ENCODE data around the gene PDZD7.

Gene PDZD7

GRCh38 chr10:100997360-100998182 lies 33.4 kb downstream of the PDZD7 start:
- peak overlapping the region; percentile 78 for H3K4me3 ChIP-seq (ENCODE audit: low read length)
- DNase-seq (ENCODE audit: low read depth), result peak; percentile 76
- TF ChIP-seq, protein P1, sequence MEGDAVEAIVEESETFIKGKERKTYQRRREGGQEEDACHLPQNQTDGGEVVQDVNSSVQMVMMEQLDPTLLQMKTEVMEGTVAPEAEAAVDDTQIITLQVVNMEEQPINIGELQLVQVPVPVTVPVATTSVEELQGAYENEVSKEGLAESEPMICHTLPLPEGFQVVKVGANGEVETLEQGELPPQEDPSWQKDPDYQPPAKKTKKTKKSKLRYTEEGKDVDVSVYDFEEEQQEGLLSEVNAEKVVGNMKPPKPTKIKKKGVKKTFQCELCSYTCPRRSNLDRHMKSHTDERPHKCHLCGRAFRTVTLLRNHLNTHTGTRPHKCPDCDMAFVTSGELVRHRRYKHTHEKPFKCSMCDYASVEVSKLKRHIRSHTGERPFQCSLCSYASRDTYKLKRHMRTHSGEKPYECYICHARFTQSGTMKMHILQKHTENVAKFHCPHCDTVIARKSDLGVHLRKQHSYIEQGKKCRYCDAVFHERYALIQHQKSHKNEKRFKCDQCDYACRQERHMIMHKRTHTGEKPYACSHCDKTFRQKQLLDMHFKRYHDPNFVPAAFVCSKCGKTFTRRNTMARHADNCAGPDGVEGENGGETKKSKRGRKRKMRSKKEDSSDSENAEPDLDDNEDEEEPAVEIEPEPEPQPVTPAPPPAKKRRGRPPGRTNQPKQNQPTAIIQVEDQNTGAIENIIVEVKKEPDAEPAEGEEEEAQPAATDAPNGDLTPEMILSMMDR (conservative IDR thresholded peaks at IDR 0.05; ENCODE audit: low read length), result peak; percentile 79

DNA sequence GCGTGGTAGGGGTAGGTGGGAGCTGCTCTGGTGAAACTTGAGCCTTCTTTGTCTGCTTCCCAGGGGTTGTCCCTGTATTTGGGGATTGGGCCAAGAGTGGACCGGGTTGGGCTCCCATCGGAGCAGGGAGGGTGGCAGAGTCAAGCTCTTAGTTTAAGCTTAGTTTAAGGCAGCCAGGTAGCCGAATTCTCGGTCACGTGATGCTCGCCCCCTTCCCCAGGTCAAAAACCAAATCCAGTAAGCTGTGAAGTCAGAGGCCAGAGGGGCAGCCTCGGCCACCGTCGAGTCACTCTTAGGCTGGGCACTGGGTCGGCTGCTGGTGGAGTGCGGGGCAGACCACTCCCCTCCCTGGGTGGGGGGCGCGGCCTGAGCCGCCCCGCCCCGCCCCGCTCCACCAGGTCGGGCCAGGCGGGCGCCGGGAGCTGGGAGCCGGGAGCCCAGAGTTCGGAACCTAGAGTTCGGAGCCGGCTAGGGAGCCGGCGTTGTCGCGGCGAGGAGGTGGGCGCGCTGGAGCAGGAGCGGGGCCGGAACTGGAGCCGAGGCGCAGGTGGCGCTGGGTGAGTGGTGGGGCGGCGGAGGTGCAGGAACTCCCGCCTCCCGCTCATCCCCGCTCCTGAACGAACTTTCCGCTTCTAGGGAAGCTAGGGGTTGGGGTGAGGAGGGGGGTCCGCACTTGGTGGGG lies 34.1 kb downstream of the PDZD7 start:
- DNase-seq (ENCODE audit: low read depth), result no peak
- H3K4me3 ChIP-seq (ENCODE audit: low read length), result peak overlapping the region; percentile 78
- TF ChIP-seq, protein P1 (conservative IDR thresholded peaks at IDR 0.05; ENCODE audit: low read length), result no peak

GRCh38 chr10:100995181-100995580 lies 35.7 kb downstream of the PDZD7 start:
- TF ChIP-seq, protein P1 (conservative IDR thresholded peaks at IDR 0.05; ENCODE audit: low read length), result no peak
- H3K4me3 ChIP-seq (ENCODE audit: low read length), result no peak overlapping the region
- DNase-seq (ENCODE audit: low read depth), result no peak

GRCh38 chr10:100993986-100994708 lies 36.8 kb downstream of the PDZD7 start:
- DNase-seq (ENCODE audit: low read depth), result peak; percentile 33
- TF ChIP-seq, protein P1 (conservative IDR thresholded peaks at IDR 0.05; ENCODE audit: low read length), result peak; percentile 74
- H3K4me3 ChIP-seq (ENCODE audit: low read length), result no peak overlapping the region

DNA sequence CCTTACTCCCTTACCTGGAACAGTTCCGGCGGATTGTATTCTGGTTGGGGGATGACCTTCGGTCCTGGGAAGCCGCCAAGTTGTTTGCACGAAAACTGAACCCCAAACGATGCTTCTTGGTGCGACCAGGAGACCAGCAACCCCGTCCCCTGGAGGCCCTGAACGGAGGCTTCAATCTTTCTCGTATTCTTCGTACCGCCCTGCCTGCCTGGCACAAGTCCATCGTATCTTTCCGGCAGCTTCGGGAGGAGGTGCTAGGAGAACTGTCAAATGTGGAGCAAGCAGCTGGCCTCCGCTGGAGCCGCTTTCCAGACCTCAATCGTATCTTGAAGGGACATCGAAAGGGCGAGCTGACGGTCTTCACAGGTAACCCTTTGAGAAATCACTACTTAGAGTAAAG lies 41.8 kb downstream of the PDZD7 start:
- TF ChIP-seq, protein P1 (conservative IDR thresholded peaks at IDR 0.05; ENCODE audit: low read length), result no peak
- no peak overlapping the region for H3K4me3 ChIP-seq (ENCODE audit: low read length)
- no peak for DNase-seq (ENCODE audit: low read depth)

DNA sequence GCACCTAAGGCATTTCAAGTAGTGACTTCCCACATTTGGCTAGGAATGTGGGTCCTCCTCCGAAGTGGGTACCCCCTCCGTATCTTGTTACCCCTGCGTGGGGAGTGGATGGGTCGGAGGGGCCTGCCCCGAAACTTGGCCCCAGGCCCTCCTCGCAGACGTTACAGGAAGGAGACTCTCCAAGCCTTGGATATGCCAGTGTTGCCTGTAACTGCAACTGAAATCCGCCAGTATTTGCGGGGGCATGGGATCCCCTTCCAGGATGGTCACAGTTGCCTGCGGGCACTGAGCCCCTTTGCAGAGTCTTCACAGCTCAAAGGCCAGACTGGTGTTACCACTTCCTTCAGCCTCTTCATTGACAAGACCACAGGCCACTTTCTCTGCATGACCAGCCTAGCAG lies 42.8 kb downstream of the PDZD7 start:
- H3K4me3 ChIP-seq (ENCODE audit: low read length), result peak overlapping the region; percentile 98
- no peak for DNase-seq (ENCODE audit: low read depth)
- TF ChIP-seq, protein P1 (conservative IDR thresholded peaks at IDR 0.05; ENCODE audit: low read length), result no peak

Measured in AG10803 (cell line).